Activated CD8-positive, alpha-beta memory T cell treated with anti-CD3 and anti-CD28 coated beads, Interleukin-2, amount 50 U/mL, for 48 hours (primary cell): ENCODE data around the gene COL15A1.
"Not testable (repeated sequence)": the region's sequence is repeated elsewhere in the genome, so short reads cannot be mapped to it uniquely, and the experiment has no call there.

Experiments used
- DNase-seq: peaks from one replicate; pipeline ENCODE4 v3.0.0-alpha.2; 2020

COL15A1 gene

DNA sequence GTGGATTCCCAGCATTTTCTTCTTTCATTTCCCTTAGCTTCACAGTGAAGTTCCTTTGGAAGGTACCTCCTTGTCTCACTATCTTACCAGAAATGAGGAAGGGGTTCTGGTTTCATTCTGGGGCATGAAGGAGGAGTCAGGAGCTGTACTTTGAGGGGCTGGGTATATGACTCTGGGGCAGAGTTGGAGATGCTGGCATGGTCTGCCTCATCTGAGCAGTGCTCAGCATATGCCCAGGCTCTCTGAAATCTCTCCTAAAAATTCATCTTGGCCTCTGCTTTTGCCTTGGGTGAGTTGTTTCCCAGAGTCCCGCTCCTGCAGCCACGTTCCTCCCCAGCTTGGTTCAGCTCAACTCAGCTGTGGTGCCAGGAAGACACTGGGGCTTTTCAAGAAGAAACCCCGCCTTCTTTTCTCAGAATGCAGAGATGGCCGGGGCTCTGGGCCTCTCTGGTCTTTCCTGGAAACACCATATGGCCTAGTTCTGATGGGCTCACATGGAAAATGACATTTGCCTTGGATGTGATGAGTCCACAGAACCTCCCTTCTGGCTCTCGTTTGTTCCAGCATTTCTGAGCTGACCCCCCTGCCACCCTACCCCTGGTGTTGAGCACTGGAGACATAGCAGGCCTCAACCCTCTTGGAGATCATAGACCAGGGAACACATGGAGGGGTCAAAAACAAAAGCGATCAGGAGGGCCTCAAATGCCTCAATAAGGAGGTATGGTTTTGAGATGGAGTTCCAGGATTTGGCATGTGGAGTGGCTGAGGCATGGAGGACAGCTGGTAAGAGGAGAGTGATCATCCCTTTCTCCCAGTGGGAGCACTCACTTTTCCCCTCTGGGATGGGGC lies 149.2 kb downstream of the COL15A1 start:
- no peak for DNase-seq

DNA sequence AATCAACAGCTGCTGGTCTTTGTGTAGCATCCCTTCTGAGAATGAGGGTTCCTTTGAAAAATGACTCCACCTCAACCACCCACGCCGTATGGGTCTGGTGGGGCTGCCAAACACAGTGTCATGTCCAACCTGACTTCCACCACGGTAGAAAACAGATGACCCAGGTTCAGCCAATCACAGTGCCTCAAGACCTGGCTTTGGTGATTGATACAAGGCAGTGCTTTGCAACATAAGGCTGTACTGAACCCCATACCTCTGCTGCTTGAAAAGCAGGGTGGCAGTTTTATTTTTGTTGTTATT lies 149.7 kb downstream of the COL15A1 start:
- DNase-seq: no peak

DNA sequence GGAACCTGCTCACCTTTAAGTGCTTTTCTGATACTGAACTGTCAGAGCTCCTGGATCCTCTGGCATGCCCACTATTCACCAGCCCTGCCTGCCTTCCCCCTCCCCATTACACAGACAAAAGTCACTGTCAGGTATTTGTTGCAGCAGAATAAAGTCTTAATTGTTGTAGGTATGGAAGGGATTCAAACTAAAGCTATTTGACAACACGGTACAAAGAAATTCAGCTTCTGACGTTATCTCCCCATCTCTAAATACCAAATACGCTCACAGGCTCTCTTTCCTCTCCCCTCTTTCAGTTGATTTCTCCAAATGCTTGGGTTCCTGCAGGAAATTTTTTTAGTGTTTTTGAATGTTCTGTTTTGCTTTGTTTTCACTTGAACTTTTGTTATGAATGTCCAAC lies 151.9 kb downstream of the COL15A1 start:
- no peak for DNase-seq

DNA sequence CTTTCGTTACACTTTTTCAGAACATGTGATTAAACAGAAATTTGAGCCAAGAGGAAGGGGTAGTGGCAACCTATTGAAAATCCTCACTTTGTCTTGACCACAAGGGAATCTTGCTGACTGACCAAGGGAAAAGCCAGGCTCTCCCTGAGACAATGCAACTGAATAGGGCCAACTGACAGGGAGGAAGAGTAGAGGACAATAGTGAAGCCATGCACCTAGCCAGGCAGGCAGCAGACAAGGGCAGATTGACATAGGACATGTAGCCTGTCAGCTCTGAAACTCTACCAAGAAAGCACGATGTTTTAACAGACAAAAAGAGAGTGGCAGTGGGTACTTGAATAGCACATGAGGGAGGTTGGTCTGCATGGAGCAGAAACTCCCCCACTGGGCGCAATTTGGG lies 152.7 kb downstream of the COL15A1 start:
- no peak for DNase-seq

DNA sequence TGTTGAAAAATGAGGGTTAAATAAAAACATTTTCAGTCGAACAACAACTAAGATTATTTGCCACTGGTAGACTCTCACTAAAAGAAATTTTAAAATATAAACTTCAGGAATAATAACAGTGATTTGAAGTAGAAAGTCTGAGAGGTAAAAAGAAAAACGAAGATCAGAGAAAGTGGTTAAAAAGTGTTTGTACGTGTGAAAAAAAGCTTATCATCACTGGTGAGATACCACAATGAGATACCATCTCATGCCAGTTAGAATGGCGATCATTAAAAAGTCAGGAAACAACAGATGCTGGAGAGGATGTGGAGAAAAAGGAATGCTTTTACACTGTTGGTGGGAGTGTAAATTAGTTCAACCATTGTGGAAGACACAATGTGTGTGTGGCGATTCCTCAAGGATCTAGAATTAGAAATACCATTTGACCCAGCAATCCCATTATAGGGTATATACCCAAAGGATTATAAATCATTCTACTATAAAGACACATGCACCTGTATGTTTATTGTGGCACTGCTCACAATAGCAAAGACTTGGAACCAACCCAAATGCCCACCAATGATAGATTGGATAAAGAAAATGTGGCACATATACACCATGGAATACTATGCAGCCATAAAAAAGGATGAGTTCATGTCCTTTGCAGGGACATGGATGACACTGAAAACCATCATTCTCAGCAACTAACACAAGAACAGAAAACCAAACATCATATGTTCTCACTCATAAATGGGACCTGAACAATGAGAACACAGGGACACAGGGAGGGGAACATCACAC lies 156.3 kb downstream of the COL15A1 start:
- DNase-seq: not testable (repeated sequence)

DNA sequence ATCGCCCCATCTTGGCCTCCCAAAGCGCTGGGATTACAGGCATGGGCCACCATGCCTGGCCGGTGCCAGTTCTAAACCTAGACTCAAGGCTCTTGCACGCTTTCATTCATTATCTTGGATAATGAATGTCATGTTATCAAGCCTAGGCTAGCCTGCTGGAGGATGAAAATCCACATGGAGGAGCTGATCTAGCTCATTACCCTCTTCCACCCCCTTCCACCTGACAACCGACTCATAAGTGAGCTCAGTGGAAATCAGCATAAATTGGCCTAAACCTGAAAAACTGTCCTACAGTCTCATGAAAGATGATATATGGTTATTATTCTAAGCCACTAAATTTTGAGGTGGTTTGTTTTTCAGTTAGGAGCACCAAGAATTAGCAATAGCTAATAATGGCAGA lies 157.6 kb downstream of the COL15A1 start:
- DNase-seq: no peak

DNA sequence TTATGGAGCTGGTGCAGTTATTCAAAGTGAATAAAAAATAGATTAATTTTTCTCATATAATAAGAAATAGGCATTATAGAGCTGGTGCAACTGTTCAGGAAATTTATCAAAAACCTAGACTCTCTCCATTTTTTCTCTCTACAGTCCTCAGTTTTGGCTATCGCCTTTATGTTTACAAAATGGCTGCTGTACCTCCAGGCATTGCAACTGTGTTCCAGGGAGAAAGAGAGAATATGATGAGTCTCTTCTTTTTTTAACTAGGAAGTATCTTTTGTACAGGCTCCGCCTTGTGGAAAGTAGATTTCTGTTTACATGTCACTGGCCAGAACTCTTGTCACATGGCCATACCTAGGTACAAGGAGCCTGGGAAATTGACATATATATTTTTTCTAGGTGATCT lies 158.1 kb downstream of the COL15A1 start:
- no peak for DNase-seq

DNA sequence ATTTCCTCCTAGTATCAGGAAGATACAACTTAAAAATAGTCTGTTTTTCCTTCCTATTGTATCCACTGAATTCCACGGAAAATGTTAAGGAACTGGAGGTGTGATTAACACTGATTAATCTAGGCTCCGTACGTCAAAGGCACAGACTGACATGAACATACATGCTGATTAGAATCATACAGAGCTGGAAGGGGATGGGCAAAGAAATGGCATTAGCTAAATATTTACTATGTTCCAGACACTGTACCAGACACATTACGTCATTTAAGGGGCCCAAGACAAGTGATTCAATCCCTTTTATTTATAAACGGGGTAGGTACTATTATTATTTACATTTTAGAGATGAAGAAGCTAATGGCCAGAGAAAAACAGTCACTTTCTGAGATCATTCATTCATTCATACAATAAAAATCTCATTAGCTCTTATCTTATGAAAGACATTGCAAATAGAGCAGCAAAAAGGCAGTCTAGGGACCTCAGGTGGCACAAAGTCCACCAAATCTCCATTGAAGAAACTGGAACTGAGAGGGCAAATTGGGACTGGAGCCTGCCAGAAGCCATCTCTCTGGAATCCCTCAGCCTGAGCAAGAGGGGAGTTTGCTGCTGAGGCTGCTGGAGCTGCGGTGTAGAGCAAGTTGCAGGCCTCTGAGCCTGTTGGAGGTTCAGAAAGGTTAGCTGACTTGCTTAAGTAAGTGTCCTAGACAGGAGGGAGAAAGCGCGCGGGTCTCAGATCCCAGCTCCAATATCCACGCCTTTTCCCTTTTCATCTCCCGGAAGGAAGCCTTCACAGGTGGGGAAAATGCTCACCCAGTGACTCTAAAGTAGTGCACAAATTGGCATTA lies 159.6 kb downstream of the COL15A1 start:
- no peak for DNase-seq

DNA sequence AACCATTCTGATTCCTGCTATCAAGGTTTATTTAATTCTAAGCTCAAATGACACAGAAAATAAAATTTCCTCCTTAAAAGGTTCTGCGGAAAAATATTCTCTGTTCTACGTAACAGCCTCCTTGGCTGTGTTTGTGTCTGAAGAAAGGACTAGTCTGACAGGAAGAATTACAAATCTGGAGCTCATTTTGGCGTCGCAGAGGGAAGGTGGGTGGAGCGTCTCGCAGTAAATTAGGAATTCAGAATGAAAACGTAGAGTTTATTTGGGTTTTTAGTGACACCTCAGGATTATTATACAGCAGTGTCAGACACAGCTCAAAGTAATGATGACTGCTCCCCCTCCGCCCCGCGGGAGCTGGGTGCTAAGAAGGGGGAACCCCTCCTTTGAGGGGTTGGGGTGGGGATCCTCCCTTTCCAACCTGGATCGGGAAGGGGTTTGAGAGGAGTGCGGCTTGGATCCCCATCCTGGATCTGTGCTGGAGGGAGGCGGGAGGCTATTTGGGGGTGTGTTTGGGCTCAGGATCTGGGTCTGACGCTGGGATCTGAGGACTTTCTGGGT lies 160.3 kb downstream of the COL15A1 start:
- DNase-seq: no peak

DNA sequence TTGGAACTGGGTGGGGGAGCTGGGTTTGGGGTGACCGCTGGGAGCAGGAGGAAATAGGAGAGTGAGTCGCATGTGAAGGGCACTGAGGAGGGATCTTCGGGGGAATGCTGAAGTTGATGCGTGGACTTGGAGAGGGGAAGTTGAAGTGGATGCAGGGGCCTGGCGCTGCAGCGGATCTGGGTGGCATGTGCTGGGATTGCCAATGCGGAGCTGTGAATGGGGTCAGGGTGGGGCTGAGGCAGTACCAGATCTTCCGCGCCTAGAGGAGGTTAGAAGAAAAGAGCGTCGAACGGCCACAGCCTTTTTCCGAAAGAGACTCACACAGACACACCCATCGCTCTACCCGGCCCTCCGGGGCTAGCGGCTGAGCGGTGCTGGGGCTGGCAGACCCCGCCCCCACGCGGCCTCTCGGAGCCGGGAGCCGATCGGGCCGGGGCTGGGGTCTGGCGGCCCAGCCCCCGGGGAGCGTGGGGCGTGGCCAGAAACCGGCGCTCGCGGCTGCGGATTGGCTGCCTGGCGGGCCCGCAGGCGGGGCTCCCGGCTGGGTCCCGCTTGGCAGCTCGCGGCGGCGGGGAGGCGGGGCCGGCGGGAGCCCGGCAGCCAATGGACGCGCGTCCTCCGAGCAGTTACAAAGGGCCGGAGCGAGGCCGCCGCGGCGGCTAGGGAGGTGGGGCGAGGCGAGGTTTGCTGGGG lies 160.9 kb downstream of the COL15A1 start, which contains the start of gene TGFBR1:
TGFBR1 (plus strand) TSS at position 655 of the 693 bp plus-strand sequence. CDS start 93 bp downstream, outside the sequence.
- peak; percentile 95 for DNase-seq

DNA sequence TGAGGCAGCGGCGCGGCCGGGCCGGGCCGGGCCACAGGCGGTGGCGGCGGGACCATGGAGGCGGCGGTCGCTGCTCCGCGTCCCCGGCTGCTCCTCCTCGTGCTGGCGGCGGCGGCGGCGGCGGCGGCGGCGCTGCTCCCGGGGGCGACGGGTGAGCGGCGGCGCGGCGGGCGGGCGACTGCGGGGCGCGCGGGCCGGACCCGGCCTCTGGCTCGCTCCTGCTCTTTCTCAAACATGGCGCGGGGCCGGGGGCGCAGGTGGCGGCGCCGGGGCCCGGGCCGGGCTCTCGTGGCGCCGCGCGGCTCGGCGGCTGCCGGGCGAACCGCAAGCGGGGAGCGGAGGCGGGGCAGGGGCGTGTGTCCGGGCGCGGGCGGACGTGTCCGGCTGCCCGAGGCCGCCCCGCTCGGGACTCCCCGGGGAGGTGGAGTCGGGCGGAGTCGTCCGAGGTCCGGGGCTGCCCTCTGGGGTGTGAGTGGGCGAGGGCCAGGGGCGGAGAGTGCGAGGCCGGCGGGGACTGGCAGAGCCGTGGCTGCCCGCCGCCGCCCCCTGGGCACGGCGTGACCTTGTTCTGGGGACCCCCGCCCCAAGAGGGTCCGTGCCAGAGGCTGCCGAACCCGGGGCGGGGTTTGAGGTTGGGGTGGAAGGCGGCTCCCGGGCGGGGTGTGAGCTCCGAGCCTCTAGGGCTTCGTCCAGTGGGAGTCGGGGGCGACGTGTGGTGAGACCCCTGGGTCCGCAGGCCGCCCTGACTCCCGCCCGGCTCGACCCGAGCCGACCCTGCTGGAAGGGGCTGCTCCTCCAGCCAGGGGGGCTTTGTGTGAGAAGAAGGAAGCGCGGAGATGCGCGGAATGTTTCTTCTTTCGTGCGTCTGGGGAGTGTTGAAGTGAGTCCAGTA lies 161.7 kb downstream of the COL15A1 start:
- peak; percentile 74 for DNase-seq

DNA sequence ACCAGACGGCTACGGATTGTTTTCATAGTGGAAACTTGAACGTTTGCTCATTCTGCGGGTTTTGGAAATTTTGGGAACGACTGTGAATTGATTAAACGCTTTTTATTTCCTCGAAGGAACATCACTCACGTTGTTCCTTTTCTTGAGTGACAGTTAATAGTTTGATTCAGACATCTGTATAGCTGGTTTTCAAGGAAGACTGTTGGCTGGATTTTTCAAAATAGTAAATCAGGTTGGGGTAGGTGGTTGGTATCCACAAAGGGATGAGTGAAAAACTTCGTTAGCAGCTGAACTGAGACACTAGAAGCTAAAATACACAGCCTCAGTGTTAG lies 162.3 kb downstream of the COL15A1 start:
- no peak for DNase-seq

DNA sequence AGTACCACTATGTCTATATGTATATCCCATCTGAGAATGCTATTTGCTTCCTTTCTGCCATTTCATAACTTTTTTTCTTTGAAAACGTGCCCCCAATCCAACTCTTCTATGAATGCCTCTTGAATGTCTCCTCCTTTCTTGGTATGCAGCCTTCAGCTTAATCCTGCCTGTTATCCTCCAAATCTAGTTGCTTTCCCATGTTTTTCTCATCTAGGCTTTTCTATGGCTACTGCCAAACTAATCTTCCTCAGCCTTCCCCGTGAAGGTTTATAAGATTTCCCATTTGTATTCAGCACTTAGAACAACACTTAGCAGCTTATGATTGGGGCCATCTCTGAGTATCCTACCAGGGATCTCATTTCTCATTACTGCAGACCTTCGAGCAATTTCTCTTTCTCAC lies 163.7 kb downstream of the COL15A1 start:
- no peak for DNase-seq

DNA sequence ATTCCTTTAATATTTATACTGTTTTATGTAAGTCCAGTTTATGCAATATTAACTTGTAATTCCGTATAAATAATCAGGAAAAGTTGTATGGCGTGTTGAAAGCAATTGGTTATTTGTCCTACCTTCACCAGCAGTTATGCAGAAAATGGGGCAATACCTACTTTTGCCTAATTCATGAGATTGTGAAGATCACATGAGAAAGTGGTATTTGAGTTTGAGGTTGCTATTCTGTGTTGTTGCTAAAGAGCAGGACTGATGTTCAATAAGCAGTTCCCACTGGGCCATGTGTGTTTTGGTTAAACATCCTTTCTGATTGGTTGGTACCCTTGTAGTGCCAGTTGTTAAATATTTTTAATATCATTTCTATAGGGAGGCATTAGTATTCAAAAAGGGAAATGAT lies 164.4 kb downstream of the COL15A1 start:
- DNase-seq: no peak

DNA sequence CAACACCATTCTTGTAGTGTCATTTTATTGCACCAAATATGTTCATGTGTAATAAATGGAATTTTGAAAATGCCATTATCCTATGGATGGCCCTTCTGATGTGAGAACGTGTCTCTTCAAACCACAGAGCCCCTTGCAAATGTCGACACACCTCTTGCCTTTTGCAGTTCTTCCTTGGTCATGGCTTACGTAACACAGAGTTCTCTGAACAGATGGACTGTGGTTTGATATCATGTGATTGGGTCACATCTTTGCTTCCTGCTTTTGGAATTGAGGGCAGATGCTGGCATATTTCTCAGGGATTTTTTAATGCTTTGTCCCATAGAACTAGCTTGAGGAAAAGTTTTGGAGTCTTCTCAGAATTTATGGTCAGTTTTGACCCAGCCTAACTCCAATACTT lies 165.8 kb downstream of the COL15A1 start:
- no peak for DNase-seq

DNA sequence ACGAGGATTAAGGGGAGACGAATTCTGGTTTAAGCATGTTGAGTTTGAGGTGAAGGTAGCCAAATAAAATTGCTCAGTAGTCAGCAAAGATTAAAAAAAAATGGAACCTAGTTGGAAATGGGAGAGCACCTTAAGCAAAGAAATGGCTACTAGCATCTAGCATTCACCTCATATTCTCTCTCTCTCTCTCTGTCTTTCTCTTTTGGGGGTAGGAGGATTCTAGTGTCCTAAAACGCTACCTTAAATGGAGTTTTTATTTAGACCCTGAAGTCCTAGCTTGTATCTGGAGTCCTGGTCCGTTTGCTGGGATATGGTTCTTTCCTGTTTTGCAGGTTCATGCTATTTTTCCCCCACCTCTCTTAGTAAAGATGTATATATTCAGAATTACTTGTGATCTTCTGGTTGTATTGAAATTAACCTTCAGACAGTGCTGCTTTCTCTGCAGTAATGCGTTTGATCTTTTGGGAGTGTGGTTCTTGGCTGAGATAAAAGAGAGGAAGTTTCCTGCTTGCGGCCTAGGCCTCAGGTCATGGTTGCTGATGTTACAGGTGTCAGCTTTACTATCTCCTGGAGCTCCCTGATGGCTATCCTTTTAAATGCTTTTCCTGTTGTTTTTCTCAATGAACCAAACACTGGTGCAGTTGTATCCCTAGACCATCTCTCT lies 169.2 kb downstream of the COL15A1 start:
- DNase-seq: no peak

DNA sequence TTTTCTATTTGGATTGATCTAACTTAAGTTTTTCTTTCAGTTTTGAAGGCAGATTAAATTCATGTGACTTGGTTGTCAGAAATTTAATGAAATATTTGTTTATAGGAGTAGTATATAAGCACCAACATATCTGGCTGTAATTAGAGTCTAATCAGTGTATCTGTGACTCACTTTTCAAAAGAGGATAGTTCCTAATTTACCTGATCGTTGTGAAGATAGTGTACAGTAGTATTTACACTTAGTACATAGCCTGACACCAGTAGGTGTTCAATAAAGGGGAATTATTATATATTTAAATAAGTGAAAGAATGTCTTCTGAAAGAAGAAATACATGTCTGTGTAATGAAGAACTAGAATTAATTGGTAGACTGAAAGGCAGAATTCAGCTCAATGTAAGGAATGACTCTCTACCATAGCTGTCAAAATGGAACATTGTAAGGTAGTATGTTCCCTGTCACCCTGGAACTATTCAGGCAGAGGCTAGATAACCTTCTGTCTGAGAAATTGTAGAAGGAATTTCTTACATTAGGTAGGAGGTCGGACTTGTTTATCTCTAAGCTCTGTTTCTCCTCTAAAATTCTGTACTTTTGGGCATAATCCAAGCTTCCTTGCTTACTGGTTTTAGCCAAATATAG lies 169.8 kb downstream of the COL15A1 start:
- DNase-seq: no peak

DNA sequence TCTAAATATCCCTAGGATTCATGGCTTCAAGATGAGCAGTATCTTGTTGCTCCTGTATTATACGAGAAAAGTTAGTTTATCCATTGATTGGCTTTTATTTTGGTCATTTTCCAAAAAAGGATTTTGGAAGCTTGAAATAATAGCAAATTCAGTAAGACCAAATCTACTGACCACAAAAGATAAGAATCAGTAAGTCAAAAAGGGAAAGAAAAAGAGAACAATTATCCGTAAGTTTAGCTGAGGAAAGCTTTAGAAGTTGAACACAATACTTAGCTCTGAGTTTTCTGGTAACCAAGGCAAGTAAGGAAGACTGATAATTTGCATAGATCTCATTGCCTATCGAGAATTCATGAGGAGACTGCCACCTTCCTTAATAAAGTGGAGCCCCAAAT lies 170.3 kb downstream of the COL15A1 start:
- no peak for DNase-seq

DNA sequence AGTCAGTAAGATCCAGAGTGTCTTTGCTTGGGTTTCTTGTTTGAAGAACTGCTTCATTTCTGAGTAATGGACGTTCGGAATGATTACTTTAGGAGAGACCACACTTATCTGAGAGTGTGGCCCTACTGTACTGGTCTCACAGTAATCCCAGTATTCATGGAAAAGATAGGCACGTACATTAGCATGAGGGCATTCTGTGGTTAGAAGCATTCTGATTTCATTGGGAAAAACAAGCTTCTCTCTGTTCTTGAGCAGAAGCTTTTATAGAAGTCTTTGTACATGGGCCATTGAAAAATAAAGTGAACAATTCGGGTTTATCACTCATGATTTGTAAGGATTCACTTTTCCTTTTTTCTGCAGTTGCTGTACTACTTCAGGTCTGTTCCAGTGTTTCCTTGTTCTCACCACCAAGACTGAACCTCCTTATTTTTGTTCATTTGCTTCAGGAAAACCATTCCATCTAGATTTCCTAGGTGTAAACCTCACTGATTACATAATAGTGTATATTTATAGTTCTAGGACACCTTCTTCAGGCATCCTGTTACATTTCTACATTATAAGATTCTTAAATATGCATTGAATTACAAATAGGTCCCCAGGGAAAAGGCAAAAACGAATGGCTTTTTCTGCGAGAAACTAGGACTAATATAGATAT lies 171.3 kb downstream of the COL15A1 start:
- no peak for DNase-seq

DNA sequence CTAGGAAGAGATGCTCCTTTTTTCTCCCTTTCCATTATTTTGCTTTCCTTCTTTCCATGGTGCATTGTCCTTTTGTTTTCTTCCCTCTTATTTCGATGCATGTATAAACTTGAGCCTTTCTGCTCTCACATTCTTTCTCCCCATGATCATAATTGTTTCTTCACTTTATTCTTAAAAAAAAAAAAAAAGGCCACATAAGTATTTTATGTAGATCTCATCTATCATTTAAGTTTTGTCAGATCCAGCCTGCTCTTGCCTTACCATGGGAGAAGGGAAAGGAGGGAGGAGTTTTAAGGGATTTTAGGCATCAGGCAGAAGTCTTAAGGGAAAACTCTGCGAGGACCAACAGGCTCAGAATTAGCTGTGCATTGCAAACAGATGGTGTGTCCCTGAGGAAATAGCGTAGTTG lies 172.3 kb downstream of the COL15A1 start:
- DNase-seq: no peak
